ENCODE data around the gene RNF214.
"Not testable (repeated sequence)": the region's sequence is repeated elsewhere in the genome, so short reads cannot be mapped to it uniquely, and the experiment has no call there.

Gene RNF214

GRCh38 chr11:117230999-117231841, 1.3 kb upstream of the RNF214 start:
- DNase-seq (ENCODE audit: low read depth) = no peak

GRCh38 chr11:117231842-117232091, 704 bp upstream of the RNF214 start, which contains the start of gene PCSK7:
PCSK7 (minus strand) TSS chr11:117232073; CDS start chr11:117229844, 2,229 bp downstream.
- DNase-seq (ENCODE audit: low read depth) = no peak

GRCh38 chr11:117232911-117233409, 489 bp downstream of the RNF214 start:
- DNase-seq (ENCODE audit: low read depth) = no peak

GRCh38 chr11:117238221-117238620, 5.8 kb downstream of the RNF214 start:
- no peak for DNase-seq (ENCODE audit: low read depth)

GRCh38 chr11:117239295-117239694, 6.8 kb downstream of the RNF214 start:
- peak; percentile 92 for DNase-seq (ENCODE audit: low read depth)

GRCh38 chr11:117248341-117248740, 15.9 kb downstream of the RNF214 start:
- no peak for DNase-seq (ENCODE audit: low read depth)

GRCh38 chr11:117249571-117249970, 17.1 kb downstream of the RNF214 start:
- no peak for DNase-seq (ENCODE audit: low read depth)

GRCh38 chr11:117251506-117251905, 19.0 kb downstream of the RNF214 start:
- no peak for DNase-seq (ENCODE audit: low read depth)

GRCh38 chr11:117255966-117256365, 23.5 kb downstream of the RNF214 start:
- no peak for DNase-seq (ENCODE audit: low read depth)

GRCh38 chr11:117256573-117256972, 24.1 kb downstream of the RNF214 start:
- no peak for DNase-seq (ENCODE audit: low read depth)

- no peak for DNase-seq (ENCODE audit: low read depth)
These were observed 26.1 kb downstream of the RNF214 start for GRCh38 chr11:117258576-117258975.

GRCh38 chr11:117259417-117259816, 26.9 kb downstream of the RNF214 start:
- DNase-seq (ENCODE audit: low read depth) = peak; percentile 22

- not testable (repeated sequence) for DNase-seq (ENCODE audit: low read depth)
These were observed 32.3 kb downstream of the RNF214 start for GRCh38 chr11:117264624-117265323.

- no peak for DNase-seq (ENCODE audit: low read depth)
These were observed 33.3 kb downstream of the RNF214 start for GRCh38 chr11:117265745-117266144.

- no peak for DNase-seq (ENCODE audit: low read depth)
These were observed 37.4 kb downstream of the RNF214 start for GRCh38 chr11:117269856-117270255.

- no peak for DNase-seq (ENCODE audit: low read depth)
These were observed 38.7 kb downstream of the RNF214 start for GRCh38 chr11:117271208-117271607.

GRCh38 chr11:117272175-117272574, 39.7 kb downstream of the RNF214 start:
- not testable (repeated sequence) for DNase-seq (ENCODE audit: low read depth)

GRCh38 chr11:117273550-117274289, 41.2 kb downstream of the RNF214 start:
- DNase-seq (ENCODE audit: low read depth) = peak; percentile 35

- DNase-seq (ENCODE audit: low read depth) = no peak
These were observed 45.9 kb downstream of the RNF214 start for GRCh38 chr11:117278347-117278746.

GRCh38 chr11:117279711-117280376, 47.4 kb downstream of the RNF214 start:
- DNase-seq (ENCODE audit: low read depth) = no peak

- peak; percentile 92 for DNase-seq (ENCODE audit: low read depth)
These were observed 48.7 kb downstream of the RNF214 start for GRCh38 chr11:117281159-117281558.

GRCh38 chr11:117281869-117282268, 49.4 kb downstream of the RNF214 start:
- no peak for DNase-seq (ENCODE audit: low read depth)

Measured in GM04504 (cell line).